ENCODE results near the gene SLC9A7.

The SLC9A7 gene

GRCh38 chrX:46553935-46554334, 205.0 kb downstream of the SLC9A7 start:
- H3K4me2 ChIP-seq (ENCODE audit: low read depth, low read length) = no peak overlapping the region
- no peak overlapping the region for H3K4me3 ChIP-seq (ENCODE audit: low read length)
- peaks cover 2% of the 10 kb centered on the region; the same call in 1 of the 2 replicates for H3K79me2 ChIP-seq (ENCODE audit: low read length)
- no peak overlapping the region for H2AFZ ChIP-seq (ENCODE audit: low read length)
- no peaks in the 10 kb centered on the region for H3K9me2 ChIP-seq (replicated peaks; ENCODE audit: insufficient read depth, low read length)
- no peaks in the 10 kb centered on the region for H3F3A ChIP-seq (ENCODE audit: insufficient read depth, low read length)
- no peak for DNase-seq
- no peak overlapping the region for H3K9ac ChIP-seq (ENCODE audit: low read length)
- no peaks in the 10 kb centered on the region for H4K20me1 ChIP-seq (ENCODE audit: insufficient read depth, low read length)
- no peaks in the 10 kb centered on the region for H3K9me3 ChIP-seq (replicated peaks; ENCODE audit: insufficient read depth, low read length)
- no peak overlapping the region for H3K27ac ChIP-seq (ENCODE audit: low read length)
- no peaks in the 10 kb centered on the region for H3K4me1 ChIP-seq (ENCODE audit: low read length)
- no peaks in the 10 kb centered on the region for H3K27me3 ChIP-seq (replicated peaks; ENCODE audit: insufficient read depth, low read length)
- no peaks in the 10 kb centered on the region for H3K36me3 ChIP-seq (replicated peaks; ENCODE audit: insufficient read depth, low read length)
- TF ChIP-seq CTCF (IDR thresholded peaks at IDR 0.05; ENCODE audit: low read length) = no peak
- TF ChIP-seq EZH2 (optimal IDR thresholded peaks at IDR 0.05; ENCODE audit: low read depth, low read length) = no peak

GRCh38 chrX:46551494-46552128, 207.3 kb downstream of the SLC9A7 start:
- TF ChIP-seq EZH2 (optimal IDR thresholded peaks at IDR 0.05; ENCODE audit: low read depth, low read length) (no peak), EZH2phosphoT487 (IDR thresholded peaks at IDR 0.05; ENCODE audit: low read length) (no peak), CTCF (IDR thresholded peaks at IDR 0.05; ENCODE audit: low read length) (no peak)
- no peak for DNase-seq

GRCh38 chrX:46549914-46550313, 209.0 kb downstream of the SLC9A7 start:
- no peaks in the 10 kb centered on the region for H3K36me3 ChIP-seq (replicated peaks; ENCODE audit: insufficient read depth, low read length)
- no peak overlapping the region for H3K4me2 ChIP-seq (ENCODE audit: low read depth, low read length)
- no peak overlapping the region for H3K9ac ChIP-seq (ENCODE audit: low read length)
- no peaks in the 10 kb centered on the region for H4K20me1 ChIP-seq (ENCODE audit: insufficient read depth, low read length)
- no peak overlapping the region for H3K4me3 ChIP-seq (ENCODE audit: low read length)
- H3K9me2 ChIP-seq (replicated peaks; ENCODE audit: insufficient read depth, low read length) = no peaks in the 10 kb centered on the region
- TF ChIP-seq CTCF (IDR thresholded peaks at IDR 0.05; ENCODE audit: low read length) = no peak
- TF ChIP-seq EZH2 (optimal IDR thresholded peaks at IDR 0.05; ENCODE audit: low read depth, low read length) = no peak
- TF ChIP-seq EZH2phosphoT487 (IDR thresholded peaks at IDR 0.05; ENCODE audit: low read length) = no peak
- no peaks in the 10 kb centered on the region for H3K27me3 ChIP-seq (replicated peaks; ENCODE audit: insufficient read depth, low read length)
- no peak for DNase-seq
- no peak overlapping the region for H3K27ac ChIP-seq (ENCODE audit: low read length)
- peaks cover 38% of the 10 kb centered on the region for H3K79me2 ChIP-seq (ENCODE audit: low read length)
- peaks cover 9% of the 10 kb centered on the region; the same call in 1 of the 2 replicates for H3K4me1 ChIP-seq (ENCODE audit: low read length)
- no peak overlapping the region for H2AFZ ChIP-seq (ENCODE audit: low read length)
- no peaks in the 10 kb centered on the region for H3K9me3 ChIP-seq (replicated peaks; ENCODE audit: insufficient read depth, low read length)
- H3F3A ChIP-seq (ENCODE audit: insufficient read depth, low read length) = no peaks in the 10 kb centered on the region

More at GRCh38 chrX:46551494-46552128, 207.3 kb downstream of the SLC9A7 start:
- Histone ChIP-seq H3K79me2 (ENCODE audit: low read length) (peaks cover 21% of the 10 kb centered on the region), H2AFZ (ENCODE audit: low read length) (no peak overlapping the region), H3K27ac (ENCODE audit: low read length) (no peak overlapping the region), H3K9ac (ENCODE audit: low read length) (no peak overlapping the region), H3K9me2 (replicated peaks; ENCODE audit: insufficient read depth, low read length) (no peaks in the 10 kb centered on the region), H3K4me3 (ENCODE audit: low read length) (no peak overlapping the region), H3K36me3 (replicated peaks; ENCODE audit: insufficient read depth, low read length) (no peaks in the 10 kb centered on the region), H3K9me3 (replicated peaks; ENCODE audit: insufficient read depth, low read length) (no peaks in the 10 kb centered on the region), H3K4me1 (ENCODE audit: low read length) (peaks cover 5% of the 10 kb centered on the region; the same call in 1 of the 2 replicates), H4K20me1 (ENCODE audit: insufficient read depth, low read length) (no peaks in the 10 kb centered on the region), H3F3A (ENCODE audit: insufficient read depth, low read length) (no peaks in the 10 kb centered on the region), H3K4me2 (ENCODE audit: low read depth, low read length) (no peak overlapping the region), H3K27me3 (replicated peaks; ENCODE audit: insufficient read depth, low read length) (no peaks in the 10 kb centered on the region)

Measured in MM.1S (cell line).